ENCODE results near the gene CR1.
"Not testable (repeated sequence)": the region's sequence is repeated elsewhere in the genome, so short reads cannot be mapped to it uniquely, and the experiment has no call there.

Gene CR1

GRCh38 chr1:207591205-207591604, 95.2 kb downstream of the CR1 start:
- not testable (repeated sequence) for DNase-seq

GRCh38 chr1:207594095-207594494, 98.1 kb downstream of the CR1 start:
- not testable (repeated sequence) for DNase-seq

GRCh38 chr1:207603777-207604176, 107.8 kb downstream of the CR1 start:
- DNase-seq: no peak

GRCh38 chr1:207605444-207606361, 109.7 kb downstream of the CR1 start:
- DNase-seq: no peak

GRCh38 chr1:207606362-207606755, 110.4 kb downstream of the CR1 start:
- no peak for DNase-seq

GRCh38 chr1:207612762-207613161, 116.8 kb downstream of the CR1 start:
- no peak for DNase-seq

GRCh38 chr1:207619871-207620542, 124.0 kb downstream of the CR1 start:
- peak; percentile 40 to 42 for DNase-seq

- DNase-seq: no peak
Observed at GRCh38 chr1:207620543-207620893, 124.6 kb downstream of the CR1 start.

GRCh38 chr1:207625504-207626071, 129.6 kb downstream of the CR1 start:
- DNase-seq: not testable (repeated sequence)

GRCh38 chr1:207626972-207627337, 131.0 kb downstream of the CR1 start:
- DNase-seq: no peak

- no peak for DNase-seq
Observed at GRCh38 chr1:207627496-207627895, 131.5 kb downstream of the CR1 start.

GRCh38 chr1:207628776-207629175, 132.8 kb downstream of the CR1 start:
- DNase-seq: no peak

GRCh38 chr1:207631137-207631536, 135.2 kb downstream of the CR1 start:
- DNase-seq: no peak

- no peak for DNase-seq
Observed at GRCh38 chr1:207633226-207633625, 137.3 kb downstream of the CR1 start.

- not testable (repeated sequence) for DNase-seq
Observed at GRCh38 chr1:207633699-207634289, 137.8 kb downstream of the CR1 start.

- not testable (repeated sequence) for DNase-seq
Observed at GRCh38 chr1:207634293-207634692, 138.3 kb downstream of the CR1 start.

- not testable (repeated sequence) for DNase-seq
Observed at GRCh38 chr1:207635569-207636186, 139.7 kb downstream of the CR1 start.

GRCh38 chr1:207638487-207639145, 142.7 kb downstream of the CR1 start:
- not testable (repeated sequence) for DNase-seq

GRCh38 chr1:207639362-207639761, 143.4 kb downstream of the CR1 start:
- not testable (repeated sequence) for DNase-seq

- DNase-seq: no peak
Observed at GRCh38 chr1:207644166-207644851, 148.4 kb downstream of the CR1 start.

GRCh38 chr1:207644852-207645634, 149.1 kb downstream of the CR1 start, which contains the start of gene CR1L:
TSS of gene CR1L (plus strand) at chr1:207645133. CDS start at chr1:207645234, 101 bp downstream.
- DNase-seq: peak; percentile 79 to 83
